Psoas muscle (tissue), 8 donors: Measurements from ENCODE around the gene CACNA1C. TPM values are rescaled to one million over a fixed set of nuclear protein-coding genes. Genes with fewer than 3 reads are reported as not detected.

Experiments
- ATAC-seq, 4 donors: fragments of 200-7000 bp; cut with Tn5 transposase; one replicate each; pipeline ENCODE4 v1.9.1; 2020; ENCODE audit warnings: moderate library complexity in 3 of 4, mild to moderate bottlenecking in 2 of 4
- DNase-seq, 2 donors: peaks; one replicate each; pipeline ENCODE4 v3.0.0-alpha.2; 2020
- H3K27ac ChIP-seq: fragments of 200-600 bp; one replicate; pipeline ENCODE4 v1.8.0; 2022
- H3K27me3 ChIP-seq, 3 donors: fragments of 200-600 bp in 1 of 3; one replicate each; pipeline versions ENCODE4 v1.6.1 to v1.8.0; 2013 to 2022; ENCODE audit warnings: low read length in 2 of 3, mild to moderate bottlenecking in 2 of 3, moderate library complexity in 1 of 3; ENCODE audit not compliant: insufficient read depth in 3 of 3
- H3K36me3 ChIP-seq, 2 donors: fragments of 200-600 bp in 1 of 2; one replicate each; pipeline versions ENCODE4 v1.6.1 to v1.8.0; 2013 to 2022; ENCODE audit warnings: low read depth in 1 of 2, mild to moderate bottlenecking in 1 of 2, moderate library complexity in 1 of 2; ENCODE audit not compliant: insufficient read depth in 1 of 2
- H3K4me1 ChIP-seq: fragments of 200-600 bp; one replicate; pipeline ENCODE4 v1.8.0; 2022
- H3K4me3 ChIP-seq: fragments of 200-600 bp; one replicate; pipeline ENCODE4 v1.8.0; 2022; ENCODE audit warnings: mild to moderate bottlenecking
- H3K9me3 ChIP-seq: fragments of 200-600 bp; one replicate; pipeline ENCODE4 v1.8.0; 2022
- WGBS, 3 donors: extraction: QIAGEN DNeasy Blood & Tissue Kit; methylation state at CpG; one replicate each; pipeline versions ENCODE4 v1.1.6 to v1.1.7; 2013; 5-methylcytosine and 5-hydroxymethylcytosine counted together
- intact Hi-C, 2 donors: fragments of 100-400 bp; cut with DNase I; formaldehyde crosslinking; loops; one replicate each; pipeline versions ENCODE4 v1.11.0 to v1.14.2; 2022
- polyA plus RNA-seq, 3 donors: library from polyadenylated mRNA; stranded (reverse); fragments of 200-250 nt; gene quantifications; one replicate each; pipeline ENCODE4 v1.2.3, GENCODE V29; 2013
- total RNA-seq, 4 donors: library from RNA; stranded (reverse); fragmentation: NEBNext Ultra II Directional in 2 of 4; extraction: Animal tissue kit (Norgen Biotek cat#: 25700) in 2 of 4; gene quantifications; one replicate each; pipeline versions ENCODE4 v1.2.1 to v1.2.4, GENCODE V29; 2021 to 2023
- TF ChIP-seq, protein P1 (sequence below): fragments of 200-600 bp; IDR thresholded peaks from one replicate; pipeline ENCODE4 v1.8.0; 2022; ENCODE audit warnings: antibody characterized with exemption
- donor health status: healthy with polysubstance abuse.
- donor health status: DM: no; HTN: no; CAD: no; lungs with moderate emphysema.
- donor health status: Bipolar disorder and iron deficiency.
- donor health status: healthy.
- donor health status: DM: yes; HTN: yes; CAD: no.
- donor health status: DM: no; HTN: no; CAD: no.
- donor health status: DM: no; HTN: no; CAD: no.
- donor health status: DM: yes; HTN: yes; CAD: no.

Gene CACNA1C
- total and polyA plus RNA-seq, 7 donors = 0.26 to 2.9 (median 0.95) TPM

DNA sequence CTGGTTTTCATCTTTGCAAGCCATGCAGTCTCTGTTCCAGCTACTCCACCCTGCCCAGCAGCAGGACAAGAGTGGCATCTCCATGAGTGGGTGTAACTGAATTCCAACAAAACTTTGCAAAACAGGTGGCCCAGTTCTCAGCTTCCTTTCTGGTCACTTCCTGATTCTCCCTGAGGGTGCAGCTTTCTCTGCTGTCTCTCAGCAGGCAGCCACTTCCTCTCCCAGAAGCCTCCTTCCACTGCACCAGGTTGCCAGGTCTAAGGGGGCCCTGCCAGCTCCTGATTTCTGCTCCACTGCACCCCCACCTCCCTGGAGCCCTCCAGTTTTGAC, 400.9 kb downstream of the CACNA1C start:
- H3K4me1 ChIP-seq = no peaks in the 10 kb centered on the region
- H3K27ac ChIP-seq = no peak overlapping the region
- TF ChIP-seq, protein P1, sequence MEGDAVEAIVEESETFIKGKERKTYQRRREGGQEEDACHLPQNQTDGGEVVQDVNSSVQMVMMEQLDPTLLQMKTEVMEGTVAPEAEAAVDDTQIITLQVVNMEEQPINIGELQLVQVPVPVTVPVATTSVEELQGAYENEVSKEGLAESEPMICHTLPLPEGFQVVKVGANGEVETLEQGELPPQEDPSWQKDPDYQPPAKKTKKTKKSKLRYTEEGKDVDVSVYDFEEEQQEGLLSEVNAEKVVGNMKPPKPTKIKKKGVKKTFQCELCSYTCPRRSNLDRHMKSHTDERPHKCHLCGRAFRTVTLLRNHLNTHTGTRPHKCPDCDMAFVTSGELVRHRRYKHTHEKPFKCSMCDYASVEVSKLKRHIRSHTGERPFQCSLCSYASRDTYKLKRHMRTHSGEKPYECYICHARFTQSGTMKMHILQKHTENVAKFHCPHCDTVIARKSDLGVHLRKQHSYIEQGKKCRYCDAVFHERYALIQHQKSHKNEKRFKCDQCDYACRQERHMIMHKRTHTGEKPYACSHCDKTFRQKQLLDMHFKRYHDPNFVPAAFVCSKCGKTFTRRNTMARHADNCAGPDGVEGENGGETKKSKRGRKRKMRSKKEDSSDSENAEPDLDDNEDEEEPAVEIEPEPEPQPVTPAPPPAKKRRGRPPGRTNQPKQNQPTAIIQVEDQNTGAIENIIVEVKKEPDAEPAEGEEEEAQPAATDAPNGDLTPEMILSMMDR = no peak
- no peaks in the 10 kb centered on the region for H3K27me3 ChIP-seq
- H3K9me3 ChIP-seq = no peaks in the 10 kb centered on the region
- H3K4me3 ChIP-seq = no peak overlapping the region
- H3K36me3 ChIP-seq = no peaks in the 10 kb centered on the region
- ATAC-seq (no peak), DNase-seq (no peak)
- intact Hi-C loops = no loop called here

- ATAC-seq (no peak), DNase-seq (no peak)
- no peaks in the 10 kb centered on the region for H3K27me3 ChIP-seq
- WGBS, 3 donors = 81 to 86% (median 82%) methylated on average over 20 of the region's 20 CpGs
- TF ChIP-seq, protein P1 = no peak
- H3K9me3 ChIP-seq = no peaks in the 10 kb centered on the region
- H3K27ac ChIP-seq = no peak overlapping the region
- no peaks in the 10 kb centered on the region for H3K4me1 ChIP-seq
- H3K36me3 ChIP-seq = no peaks in the 10 kb centered on the region
- intact Hi-C loops = no loop called here
- no peak overlapping the region for H3K4me3 ChIP-seq
These were observed 401.9 kb downstream of the CACNA1C start for GRCh38 chr12:2454601-2455177.

DNA sequence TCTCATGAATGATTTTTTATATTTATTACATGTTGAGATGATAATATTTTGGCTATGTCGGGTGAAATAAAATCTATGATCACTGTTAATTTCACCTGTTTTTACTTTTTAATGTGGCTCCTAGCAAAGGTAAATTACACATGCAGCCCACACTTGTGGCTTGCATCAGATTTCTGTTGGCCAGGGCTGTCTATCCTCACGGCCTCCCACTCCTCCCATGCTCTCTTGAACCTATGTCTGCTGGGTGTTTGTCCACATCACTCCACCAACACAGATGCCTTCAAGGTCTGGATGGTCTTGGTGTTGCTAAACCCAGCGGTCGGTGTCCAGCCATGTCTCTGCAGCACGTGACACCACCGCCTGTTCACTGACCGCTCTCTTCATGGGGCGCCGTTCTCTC, 402.6 kb downstream of the CACNA1C start:
- TF ChIP-seq, protein P1 = no peak
- DNase-seq = no peak
- Histone ChIP-seq H3K27me3 (no peaks in the 10 kb centered on the region), H3K27ac (no peak overlapping the region), H3K36me3 (no peaks in the 10 kb centered on the region), H3K9me3 (no peaks in the 10 kb centered on the region), H3K4me1 (no peaks in the 10 kb centered on the region), H3K4me3 (no peak overlapping the region)
- no peak for ATAC-seq
- 87 to 92% (median 90%) methylated on average over 9 of the region's 9 CpGs for WGBS, 3 donors
- intact Hi-C loops = no loop called here

GRCh38 chr12:2456122-2456812, 403.5 kb downstream of the CACNA1C start:
- Histone ChIP-seq H3K36me3 (no peaks in the 10 kb centered on the region), H3K27me3 (no peaks in the 10 kb centered on the region), H3K4me1 (no peaks in the 10 kb centered on the region), H3K9me3 (no peaks in the 10 kb centered on the region), H3K27ac (no peak overlapping the region), H3K4me3 (no peak overlapping the region)
- TF ChIP-seq, protein P1 = no peak
- ATAC-seq (no peak), DNase-seq (no peak)
- intact Hi-C loops = no loop called here
- WGBS, 3 donors = 82 to 89% (median 84%) methylated on average over 12 of the region's 12 CpGs

- DNase-seq = no peak
- Histone ChIP-seq H3K4me3 (no peak overlapping the region), H3K27ac (no peak overlapping the region), H3K27me3 (no peaks in the 10 kb centered on the region), H3K9me3 (no peaks in the 10 kb centered on the region), H3K4me1 (no peaks in the 10 kb centered on the region), H3K36me3 (no peaks in the 10 kb centered on the region)
- 85 to 90% (median 89%) methylated on average over 6 of the region's 6 CpGs for WGBS, 3 donors
- TF ChIP-seq, protein P1 = no peak
- no peak for ATAC-seq
- intact Hi-C loops = no loop called here
These were observed 404.0 kb downstream of the CACNA1C start for GRCh38 chr12:2456813-2457186.
